ENCODE results near the gene CYP21A2. TPM values are rescaled to one million over a fixed set of nuclear protein-coding genes. Genes with fewer than 3 reads are reported as not detected.
A peak's percentile ranks its signal among the peaks of the same experiment; 100 is the strongest.

CYP21A2 gene
- total RNA-seq, 1 donor from 2014 or later, result 14.0 TPM

GRCh38 chr6:32085759-32086459, 47.7 kb downstream of the CYP21A2 start:
- peaks cover 11 to 30% of the 10 kb centered on the region in 2 donors for H3K4me1 ChIP-seq
- no peak for DNase-seq (ENCODE audit: low spot score in 2 of 2)
- H3K36me3 ChIP-seq, result no peaks in the 10 kb centered on the region
- peak overlapping the region; percentile 27 to 92 for H3K27ac ChIP-seq
- no peaks in the 10 kb centered on the region for H3K9me3 ChIP-seq
- no peaks in the 10 kb centered on the region for H3K27me3 ChIP-seq
- TF ChIP-seq, protein P1, sequence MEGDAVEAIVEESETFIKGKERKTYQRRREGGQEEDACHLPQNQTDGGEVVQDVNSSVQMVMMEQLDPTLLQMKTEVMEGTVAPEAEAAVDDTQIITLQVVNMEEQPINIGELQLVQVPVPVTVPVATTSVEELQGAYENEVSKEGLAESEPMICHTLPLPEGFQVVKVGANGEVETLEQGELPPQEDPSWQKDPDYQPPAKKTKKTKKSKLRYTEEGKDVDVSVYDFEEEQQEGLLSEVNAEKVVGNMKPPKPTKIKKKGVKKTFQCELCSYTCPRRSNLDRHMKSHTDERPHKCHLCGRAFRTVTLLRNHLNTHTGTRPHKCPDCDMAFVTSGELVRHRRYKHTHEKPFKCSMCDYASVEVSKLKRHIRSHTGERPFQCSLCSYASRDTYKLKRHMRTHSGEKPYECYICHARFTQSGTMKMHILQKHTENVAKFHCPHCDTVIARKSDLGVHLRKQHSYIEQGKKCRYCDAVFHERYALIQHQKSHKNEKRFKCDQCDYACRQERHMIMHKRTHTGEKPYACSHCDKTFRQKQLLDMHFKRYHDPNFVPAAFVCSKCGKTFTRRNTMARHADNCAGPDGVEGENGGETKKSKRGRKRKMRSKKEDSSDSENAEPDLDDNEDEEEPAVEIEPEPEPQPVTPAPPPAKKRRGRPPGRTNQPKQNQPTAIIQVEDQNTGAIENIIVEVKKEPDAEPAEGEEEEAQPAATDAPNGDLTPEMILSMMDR (IDR thresholded peaks at IDR 0.05), result no peak
- intact Hi-C loops (cut with DNase I), result loop anchor here (2.0 kb wide), 1 partner anchor 37 kb away; no protein-coding TSS in a partner anchor
- H3K4me3 ChIP-seq, result no peak overlapping the region

DNA sequence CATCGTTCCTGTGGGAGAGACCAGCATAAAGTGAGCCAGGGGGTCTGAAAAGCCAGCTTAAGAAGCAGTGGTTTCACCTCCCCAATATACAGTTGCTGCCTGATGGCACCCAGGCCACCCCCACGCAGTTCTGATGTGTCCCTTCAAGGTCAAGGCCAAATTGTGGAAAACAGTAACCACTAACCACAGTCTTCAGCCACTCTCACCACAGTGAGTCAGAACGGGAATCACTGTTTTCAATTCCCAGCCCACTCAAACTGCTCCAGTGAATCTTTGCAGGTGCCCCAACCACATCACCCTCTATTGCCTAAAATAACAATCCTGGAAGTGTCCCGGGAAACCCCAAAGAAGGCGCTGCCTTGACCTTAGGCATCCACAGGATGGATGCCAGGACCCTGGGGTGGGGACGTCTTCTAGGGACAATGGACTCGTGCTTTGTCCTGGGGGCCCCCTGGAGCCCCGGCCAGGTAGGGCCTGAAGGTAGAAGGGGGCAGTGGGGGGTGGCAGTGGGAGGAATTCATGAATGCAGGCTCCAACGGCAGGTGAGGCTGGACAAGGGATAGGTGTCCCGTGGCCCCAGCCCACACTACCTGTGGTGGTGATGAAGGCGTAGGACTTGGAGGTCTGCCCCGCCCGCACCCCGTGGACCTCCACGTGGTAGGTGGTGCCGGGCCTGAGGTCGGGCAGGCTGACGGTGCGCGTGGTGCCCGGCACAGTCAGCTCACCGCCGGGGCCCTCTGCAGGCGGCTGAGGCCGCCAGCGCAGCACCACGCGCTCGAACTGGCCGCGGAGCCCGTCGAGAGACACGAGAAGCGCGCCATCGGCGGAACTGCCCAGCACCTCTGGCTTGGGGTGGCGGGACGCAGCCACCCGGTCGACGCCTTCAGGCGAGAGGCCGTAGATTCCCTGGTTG, 48.7 kb downstream of the CYP21A2 start:
- Histone ChIP-seq H3K27me3 (no peaks in the 10 kb centered on the region), H3K4me1 (peaks cover 6 to 28% of the 10 kb centered on the region in 2 donors), H3K27ac (peak overlapping the region; percentile 82 to 92), H3K36me3 (no peaks in the 10 kb centered on the region), H3K9me3 (no peaks in the 10 kb centered on the region), H3K4me3 (peak overlapping the region in 1 of 2 donors; percentile 59)
- no peak for DNase-seq (ENCODE audit: low spot score in 2 of 2)
- intact Hi-C loops (cut with DNase I), result loop anchor here (1.0 to 2.0 kb wide), 4 partner anchors 27 to 67 kb away; partner anchors contain the start of genes ATF6B and PPT2
- TF ChIP-seq, protein P1 (IDR thresholded peaks at IDR 0.05), result no peak

DNA sequence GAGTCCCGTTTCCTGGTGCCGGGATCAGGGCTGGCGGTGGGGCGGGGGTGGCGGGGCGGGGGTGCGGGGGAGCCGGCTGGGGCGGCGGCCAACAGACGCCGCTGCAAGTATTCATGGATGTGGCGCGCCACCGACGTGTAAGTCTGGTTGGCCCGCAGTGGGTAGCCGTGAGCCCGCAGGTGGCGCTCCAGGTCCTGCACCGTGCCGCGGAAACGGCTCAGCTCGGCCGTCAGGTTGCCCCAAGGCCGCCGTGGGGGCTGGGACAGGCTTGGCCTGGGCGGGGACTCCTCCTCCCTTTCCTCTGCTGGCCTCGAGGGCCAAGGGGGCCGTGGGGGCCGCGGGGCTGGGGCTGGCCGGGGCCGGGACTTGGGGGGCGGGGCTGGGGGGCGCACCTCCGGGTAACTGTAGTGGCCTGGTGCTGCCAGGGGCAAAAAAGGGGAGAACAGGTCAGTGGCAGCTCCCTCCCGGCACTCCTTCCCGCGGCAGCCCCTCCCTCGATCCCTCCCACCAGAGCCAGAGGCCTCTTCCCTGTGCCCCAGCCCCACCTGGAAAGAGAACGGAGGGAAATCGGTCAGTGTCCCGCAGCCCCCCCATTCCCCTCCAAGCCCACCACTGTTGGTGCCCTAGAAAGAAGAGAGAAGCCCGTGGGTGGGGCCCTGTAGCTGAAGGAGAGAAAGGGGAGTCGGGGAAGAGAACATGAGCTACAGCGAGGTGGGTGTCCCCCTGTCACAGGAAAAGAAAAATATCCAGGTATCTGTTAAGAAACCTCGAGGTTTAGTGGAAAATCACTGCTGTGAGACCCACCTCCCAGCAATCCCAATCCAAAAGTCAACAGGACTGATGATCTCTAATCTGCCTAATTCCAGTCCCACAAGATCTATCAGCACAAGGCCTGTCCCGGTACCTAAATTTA, 49.6 kb downstream of the CYP21A2 start:
- intact Hi-C loops (cut with DNase I), result loop anchor here (1.0 to 2.0 kb wide), 5 partner anchors 23 to 66 kb away; partner anchors contain the start of genes ATF6B and PPT2
- H3K9me3 ChIP-seq, result no peaks in the 10 kb centered on the region
- peak overlapping the region; percentile 82 to 92 for H3K27ac ChIP-seq
- TF ChIP-seq, protein P1 (IDR thresholded peaks at IDR 0.05), result peak; percentile 65 to 83 (median 76)
- H3K36me3 ChIP-seq, result no peaks in the 10 kb centered on the region
- peak overlapping the region in 1 of 2 donors; percentile 59 for H3K4me3 ChIP-seq
- DNase-seq (ENCODE audit: low spot score in 2 of 2), result peak in 1 of 2 donors; percentile 94
- H3K4me1 ChIP-seq, result peaks cover 9 to 26% of the 10 kb centered on the region in 2 donors
- no peaks in the 10 kb centered on the region for H3K27me3 ChIP-seq

GRCh38 chr6:32088487-32089049, 50.4 kb downstream of the CYP21A2 start:
- TF ChIP-seq, protein P1 (IDR thresholded peaks at IDR 0.05), result no peak
- intact Hi-C loops (cut with DNase I), result loop anchor here (1.0 kb wide), 1 partner anchor 23 kb away; no protein-coding TSS in a partner anchor
- Histone ChIP-seq H3K27ac (peak overlapping the region; percentile 82 to 92), H3K4me1 (peaks cover 12 to 29% of the 10 kb centered on the region in 2 donors), H3K36me3 (no peaks in the 10 kb centered on the region), H3K9me3 (no peaks in the 10 kb centered on the region), H3K27me3 (no peaks in the 10 kb centered on the region), H3K4me3 (no peak overlapping the region)
- DNase-seq (ENCODE audit: low spot score in 2 of 2), result no peak

Measured in ascending aorta (tissue), 2 donors.